Right atrium auricular region (tissue), 2 donors: Measurements from ENCODE around the gene DPP6. TPM values are rescaled to one million over a fixed set of nuclear protein-coding genes. Genes with fewer than 3 reads are reported as not detected.

ENCODE experiments used
- DNase-seq: peaks from one replicate; pipeline ENCODE4 v3.0.0-alpha.2; 2019; ENCODE audit warnings: low spot score
- H3K27ac ChIP-seq, 2 donors: fragments of 200-600 bp; sonication (generic); 1 replicate in 1 of 2; 2 replicates in 1 of 2; pipeline ENCODE4 v1.5.1; 2016 to 2019
- H3K27me3 ChIP-seq, 2 donors: fragments of 200-600 bp; sonication (generic); one replicate each; pipeline versions ENCODE4 v1.5.1 to v1.6.0; 2017 to 2019
- H3K36me3 ChIP-seq: fragments of 200-600 bp; sonication (generic); one replicate; pipeline ENCODE4 v1.5.1; 2016
- H3K4me1 ChIP-seq, 2 donors: fragments of 200-600 bp; sonication (generic); one replicate each; pipeline versions ENCODE4 v1.5.1 to v1.6.0; 2017 to 2019
- H3K4me3 ChIP-seq, 2 donors: fragments of 200-600 bp; sonication (generic); 1 replicate in 1 of 2; 2 replicates in 1 of 2; pipeline ENCODE4 v1.5.1; 2017 to 2019; ENCODE audit warnings: mild to moderate bottlenecking in 1 of 2, moderate library complexity in 1 of 2
- H3K9me3 ChIP-seq, 2 donors: fragments of 200-600 bp; sonication (generic); one replicate each; pipeline ENCODE4 v1.5.1; 2019
- CTCF ChIP-seq, 2 donors: fragments of 200-600 bp; sonication (generic); IDR thresholded peaks; one replicate each; pipeline ENCODE4 v1.5.1; 2019; ENCODE audit warnings: antibody characterized with exemption in 2 of 2
- total RNA-seq, 2 donors: library from RNA; depleted of rRNA; stranded (reverse); fragments of >200 nt; gene quantifications; one replicate each; pipeline ENCODE4 v1.1.0, GENCODE V29; 2016

The DPP6 gene
- total RNA-seq, 2 donors from 2014 or later = 0.35 to 0.85 TPM

GRCh38 chr7:154332811-154333580, 280.8 kb downstream of the DPP6 start:
- Histone ChIP-seq H3K4me1 (no peaks in the 10 kb centered on the region), H3K4me3 (no peak overlapping the region), H3K27ac (no peak overlapping the region), H3K27me3 (no peaks in the 10 kb centered on the region), H3K9me3 (no peaks in the 10 kb centered on the region), H3K36me3 (no peaks in the 10 kb centered on the region)
- DNase-seq = no peak
- no peak for TF ChIP-seq CTCF (IDR thresholded peaks at IDR 0.05)

GRCh38 chr7:154336295-154336694, 284.1 kb downstream of the DPP6 start:
- no peaks in the 10 kb centered on the region for H3K4me1 ChIP-seq
- TF ChIP-seq CTCF (IDR thresholded peaks at IDR 0.05) = no peak
- no peaks in the 10 kb centered on the region for H3K9me3 ChIP-seq
- no peaks in the 10 kb centered on the region for H3K27me3 ChIP-seq
- no peaks in the 10 kb centered on the region for H3K36me3 ChIP-seq
- no peak overlapping the region for H3K4me3 ChIP-seq
- H3K27ac ChIP-seq = no peak overlapping the region
- DNase-seq = no peak

- H3K9me3 ChIP-seq = no peaks in the 10 kb centered on the region
- no peak for TF ChIP-seq CTCF (IDR thresholded peaks at IDR 0.05)
- no peak overlapping the region for H3K27ac ChIP-seq
- no peak overlapping the region for H3K4me3 ChIP-seq
- no peaks in the 10 kb centered on the region for H3K36me3 ChIP-seq
- DNase-seq = no peak
- no peaks in the 10 kb centered on the region for H3K27me3 ChIP-seq
- H3K4me1 ChIP-seq = no peaks in the 10 kb centered on the region
Measured at GRCh38 chr7:154338701-154339506, 286.7 kb downstream of the DPP6 start.

GRCh38 chr7:154342971-154343633, 290.9 kb downstream of the DPP6 start:
- no peak overlapping the region for H3K4me3 ChIP-seq

More at GRCh38 chr7:154342971-154343633, 290.9 kb downstream of the DPP6 start:
- Histone ChIP-seq H3K36me3 (no peaks in the 10 kb centered on the region), H3K4me1 (no peaks in the 10 kb centered on the region), H3K27me3 (no peaks in the 10 kb centered on the region), H3K9me3 (no peaks in the 10 kb centered on the region), H3K27ac (no peak overlapping the region)
- no peak for DNase-seq
- TF ChIP-seq CTCF (IDR thresholded peaks at IDR 0.05) = no peak
